Measurements from ENCODE around the gene ELL2. TPM values are rescaled to one million over a fixed set of nuclear protein-coding genes. Genes with fewer than 3 reads are reported as not detected.

Gene ELL2
- total RNA-seq: 25.0 and 26.1 TPM in 2 replicates

DNA sequence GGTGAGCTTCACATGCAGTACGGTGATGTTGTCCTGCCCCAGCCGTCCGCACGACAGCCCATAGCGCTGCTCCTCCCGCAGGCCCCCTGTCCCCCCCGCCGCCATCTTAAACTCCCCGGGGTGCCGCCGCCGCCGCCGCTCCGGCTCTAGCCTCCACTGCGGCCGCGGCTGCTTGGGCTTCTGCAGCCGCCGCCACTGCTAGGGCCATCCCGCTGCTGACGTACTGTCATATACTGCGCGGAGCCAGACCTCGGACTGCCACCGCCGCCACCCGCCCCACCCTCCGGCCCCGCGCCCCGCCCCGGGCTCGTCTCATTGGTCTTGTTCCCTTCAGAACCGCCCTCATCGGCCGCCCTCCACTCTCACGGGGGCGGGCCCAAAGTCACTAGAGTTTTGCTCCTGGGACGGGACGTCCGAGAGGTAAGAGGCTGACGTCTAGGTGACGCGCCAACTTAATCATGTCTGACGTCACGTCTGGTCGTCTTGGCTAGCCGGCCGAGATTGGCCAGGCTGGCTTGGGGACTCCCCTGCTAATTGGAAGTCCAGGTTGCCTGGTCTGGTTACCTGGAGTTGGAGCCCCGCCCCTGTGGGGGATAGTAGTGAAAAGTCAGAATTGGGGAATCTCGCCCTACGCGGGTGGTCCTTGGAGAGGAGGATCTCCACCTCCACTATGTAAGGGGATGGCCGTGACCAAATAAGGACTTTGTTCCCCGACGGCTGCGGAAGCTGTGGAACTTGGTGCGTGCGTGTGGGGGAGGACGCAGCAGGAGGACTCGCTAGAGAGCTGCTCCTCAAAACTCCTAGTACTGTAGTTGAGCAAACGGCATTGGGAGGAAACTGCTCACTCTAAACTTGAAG lies at the start of gene ELL2:
Gene ELL2 (minus strand): TSS at position 235 of the 858 bp plus-strand sequence. CDS start 130 bp downstream, at position 105.

Other genes starting within 250 kb of the ELL2 start
- gene RHOBTB3, start 230.5 kb downstream of the ELL2 start, total RNA-seq: 160 and 167 TPM in 2 replicates
- gene GLRX, start 139.1 kb downstream of the ELL2 start, total RNA-seq: 32.6 and 36.0 TPM in 2 replicates

Data from mammary microvascular endothelial cell (primary cell).